HepG2 (cell line): ENCODE measurements around the gene KPNA4. TPM values are rescaled to one million over a fixed set of nuclear protein-coding genes. Genes with fewer than 3 reads are reported as not detected.

ENCODE experiments used
- ATF3 ChIP-seq: sonication (generic); formaldehyde crosslinking; IDR thresholded peaks from 2 replicates; pipeline ENCODE4 v1.4.0; 2020; ENCODE audit warnings: missing genetic modification reagents
- CBFB ChIP-seq: sonication (generic); formaldehyde crosslinking; IDR thresholded peaks from 2 replicates; pipeline ENCODE4 v1.4.0; 2020; ENCODE audit warnings: missing genetic modification reagents
- E2F1 ChIP-seq: sonication (generic); formaldehyde crosslinking; IDR thresholded peaks from 2 replicates; pipeline ENCODE4 v1.5.0; 2020; ENCODE audit warnings: missing genetic modification reagents
- ELK4 ChIP-seq: sonication (generic); formaldehyde crosslinking; IDR thresholded peaks from 2 replicates; pipeline ENCODE4 v1.9.0; 2021; ENCODE audit warnings: missing genetic modification reagents, borderline replicate concordance
- EZH2 ChIP-seq: conservative IDR thresholded peaks from 2 replicates; pipeline ENCODE4 v1.6.1; 2012; ENCODE audit warnings: mild to moderate bottlenecking, low read depth, low read length, moderate library complexity
- GABPB1 ChIP-seq: IDR thresholded peaks from 2 replicates; pipeline ENCODE4 v1.6.1; 2016; ENCODE audit warnings: mild to moderate bottlenecking, missing genetic modification reagents, moderate library complexity, missing compliant biosample characterization
- HNRNPLL ChIP-seq: fragments of 200-400 bp; formaldehyde crosslinking; IDR thresholded peaks from 2 replicates; pipeline ENCODE4 v1.6.1; 2017; ENCODE audit warnings: mild to moderate bottlenecking, low read depth, low read length; ENCODE audit not compliant: poor library complexity, severe bottlenecking
- KDM2A ChIP-seq: sonication (generic); formaldehyde crosslinking; IDR thresholded peaks from 2 replicates; pipeline ENCODE4 v1.4.0; 2020; ENCODE audit warnings: low read depth, missing genetic modification reagents, borderline replicate concordance
- MTA1 ChIP-seq: sonication (generic); formaldehyde crosslinking; IDR thresholded peaks from 2 replicates; pipeline ENCODE4 v1.4.0; 2020; ENCODE audit warnings: missing genetic modification reagents, mild to moderate bottlenecking, borderline replicate concordance
- NFKBIZ ChIP-seq: IDR thresholded peaks from 2 replicates; pipeline ENCODE4 v1.6.1; 2018; ENCODE audit warnings: missing genetic modification reagents, missing compliant biosample characterization
- SIX1 ChIP-seq: sonication (generic); formaldehyde crosslinking; IDR thresholded peaks from 2 replicates; pipeline ENCODE4 v1.4.0; 2020; ENCODE audit warnings: missing genetic modification reagents, borderline replicate concordance
- SRSF4 ChIP-seq: fragments of 200-400 bp; formaldehyde crosslinking; IDR thresholded peaks from one replicate; pipeline ENCODE4 v1.6.1; 2018; ENCODE audit warnings: mild to moderate bottlenecking, low read depth, low read length, moderate library complexity; ENCODE audit not compliant: poor library complexity, severe bottlenecking
- STAG1 ChIP-seq: sonication (generic); formaldehyde crosslinking; IDR thresholded peaks from 2 replicates; pipeline ENCODE4 v1.4.0; 2020; ENCODE audit warnings: missing genetic modification reagents
- YY1 ChIP-seq: IDR thresholded peaks from 2 replicates; pipeline ENCODE4 v1.6.1; 2011; ENCODE audit warnings: low read length, low read depth, moderate library complexity, mild to moderate bottlenecking; ENCODE audit not compliant: insufficient read depth, insufficient replicate concordance
- ZBTB2 ChIP-seq: sonication (generic); formaldehyde crosslinking; IDR thresholded peaks from 2 replicates; pipeline ENCODE4 v1.8.0; 2022; ENCODE audit warnings: low read depth, missing genetic modification reagents
- ZBTB26 ChIP-seq: IDR thresholded peaks from 2 replicates; pipeline ENCODE4 v1.6.1; 2016; ENCODE audit warnings: missing compliant biosample characterization, missing genetic modification reagents, borderline replicate concordance
- ZFP90 ChIP-seq: sonication (generic); formaldehyde crosslinking; IDR thresholded peaks from 2 replicates; pipeline ENCODE4 v1.8.0; 2022; ENCODE audit warnings: missing genetic modification reagents, mild to moderate bottlenecking, inconsistent platforms, borderline replicate concordance
- ZNF317 ChIP-seq: sonication (generic); formaldehyde crosslinking; IDR thresholded peaks from 2 replicates; pipeline ENCODE4 v1.5.0; 2020; ENCODE audit warnings: mild to moderate bottlenecking, missing genetic modification reagents
- ZNF383 ChIP-seq: sonication (generic); formaldehyde crosslinking; IDR thresholded peaks from 2 replicates; pipeline ENCODE4 v1.4.0; 2020; ENCODE audit warnings: missing genetic modification reagents, mild to moderate bottlenecking, borderline replicate concordance
- ZNF724P ChIP-seq: sonication (generic); formaldehyde crosslinking; IDR thresholded peaks from 2 replicates; pipeline ENCODE4 v1.8.0; 2022; ENCODE audit warnings: missing genetic modification reagents, borderline replicate concordance
- polyA plus RNA-seq, 8 experiments: library from polyadenylated mRNA; depleted of rRNA in 3 of 8; stranded (reverse) in 7 of 8; unstranded in 1 of 8; fragments of >200 nt; fragmentation: Illumina TruSeq in 4 of 8; extraction: Trizol in 4 of 8; gene quantifications; 2 replicates each; pipeline versions ENCODE4 v1.2.1 to v1.2.3, GENCODE V29; 2011 to 2016; ENCODE audit warnings: low read depth in 4 of 8, missing spikeins in 1 of 8, mixed read lengths in 1 of 8; ENCODE audit not compliant: insufficient read depth in 1 of 8
- total RNA-seq, 5 experiments: library from RNA; depleted of rRNA; stranded (reverse); fragments of >200 nt; fragmentation: Illumina TruSeq; extraction: Trizol; gene quantifications; 2 replicates each; pipeline ENCODE4 v1.2.3, GENCODE V29; 2016; ENCODE audit warnings: low read depth in 1 of 5

The KPNA4 gene
- total and polyA plus RNA-seq, 2 of the 13 experiments (the other 11 are each of a cell fraction or from before 2014, with no cell fraction given) = 9.9 to 27.9 TPM

- TF ChIP-seq ZBTB26 (CRISPR knock-in tag) (0 out of 2 replicates have a peak, but pooled peaks have one; percentile 29), ZNF724P (CRISPR knock-in tag) (no peak; the same call in 1 of the 2 replicates), ZFP90 (CRISPR knock-in tag) (0 out of 2 replicates have a peak, but pooled peaks have one; percentile 59), GABPB1 (CRISPR knock-in tag) (peak; percentile 85), ATF3 (CRISPR knock-in tag) (no peak), ZNF317 (CRISPR knock-in tag) (peak; percentile 42; the same call in 1 of the 2 replicates), SIX1 (CRISPR knock-in tag) (no peak), STAG1 (CRISPR knock-in tag) (no peak), SRSF4 (no peak), CBFB (no peak), ELK4 (CRISPR knock-in tag) (no peak), HNRNPLL (peak; percentile 75), KDM2A (CRISPR knock-in tag) (peak; percentile 68), EZH2 (no peak), ZNF383 (CRISPR knock-in tag) (no peak), MTA1 (CRISPR knock-in tag) (peak; percentile 43; the same call in 1 of the 2 replicates), E2F1 (no peak), ZBTB2 (CRISPR knock-in tag) (peak; percentile 43; the same call in 1 of the 2 replicates), YY1 (no peak), NFKBIZ (CRISPR knock-in tag) (no peak)
Observed at GRCh38 chr3:160565442-160566403, at the start of gene KPNA4 (continued).
